Caco-2 (cell line): Measurements from ENCODE around the gene CFAP54. TPM values are rescaled to one million over a fixed set of nuclear protein-coding genes. Genes with fewer than 3 reads are reported as not detected.

Experiments used
- BruUV-seq: library from RNA; stranded (reverse); fragments of 400-500 nt; replicated peaks from 2 replicates; lab custom pipeline; 2021; lab: Mats Ljungman, UMichigan
- CTCF ChIA-PET: fragments of 300-600 bp; sonication (Branson Sonifier 250); formaldehyde crosslinking; loops from one replicate; lab custom pipeline; 2022; ENCODE audit warnings: antibody characterized with exemption; lab: Charles Lee
- POLR2A ChIA-PET: fragments of 300-600 bp; sonication (Branson Sonifier 250); formaldehyde crosslinking; loops from one replicate; lab custom pipeline; 2022; ENCODE audit warnings: antibody characterized with exemption; lab: Charles Lee
- DNase-seq, 2 experiments: peaks; one replicate each; pipeline versions ENCODE4 v3.0.0 to v3.0.0-alpha.2; 2020 to 2022
- H3K27me3 ChIP-seq: replicated peaks from 2 replicates; pipeline ENCODE4 v1.6.0; 2011; ENCODE audit warnings: low read length; ENCODE audit not compliant: control insufficient read depth, insufficient read depth
- H3K36me3 ChIP-seq: 2 replicates; pipeline ENCODE4 v1.5.1; 2011; ENCODE audit warnings: low read length; ENCODE audit not compliant: control insufficient read depth, insufficient read depth
- H3K4me1 ChIP-seq: fragments of 250-450 bp; sonication (Bioruptor Pico); 2 replicates; pipeline ENCODE4 v1.5.1; 2020; ENCODE audit warnings: mild to moderate bottlenecking
- H3K4me3 ChIP-seq: 2 replicates; pipeline ENCODE4 v1.5.1; 2011; ENCODE audit warnings: low read depth, mild to moderate bottlenecking, control low read depth, low read length
- H3K9me3 ChIP-seq: fragments of 250-450 bp; sonication (Bioruptor Pico); 2 replicates; pipeline ENCODE4 v1.5.1; 2020; ENCODE audit warnings: mild to moderate bottlenecking, moderate library complexity
- H3K27ac Mint-ChIP-seq: one replicate; pipeline ENCODE4 v1.8.0; 2022; ENCODE audit warnings: mixed read lengths; ENCODE audit not compliant: unreplicated experiment
- H3K27me3 Mint-ChIP-seq: one replicate; pipeline ENCODE4 v1.8.0; 2022; ENCODE audit warnings: mixed read lengths; ENCODE audit not compliant: insufficient read depth, unreplicated experiment
- H3K36me3 Mint-ChIP-seq: one replicate; pipeline ENCODE4 v1.8.0; 2022; ENCODE audit warnings: mild to moderate bottlenecking, mixed read lengths; ENCODE audit not compliant: insufficient read depth, unreplicated experiment
- H3K4me1 Mint-ChIP-seq: one replicate; pipeline ENCODE4 v1.8.0; 2022; ENCODE audit warnings: low read depth, mixed read lengths; ENCODE audit not compliant: unreplicated experiment
- H3K4me3 Mint-ChIP-seq: one replicate; pipeline ENCODE4 v1.8.0; 2022; ENCODE audit warnings: mild to moderate bottlenecking, moderate library complexity, mixed read lengths; ENCODE audit not compliant: unreplicated experiment
- H3K9me3 Mint-ChIP-seq: one replicate; pipeline ENCODE4 v1.8.0; 2022; ENCODE audit warnings: mixed read lengths; ENCODE audit not compliant: unreplicated experiment
- CTCF ChIP-seq, 2 experiments: fragments of 200-600 bp in 1 of 2; IDR thresholded peaks; 1 replicate in 1 of 2; 2 replicates in 1 of 2; pipeline versions ENCODE4 v1.5.1 to v1.8.0; 2011 to 2022; ENCODE audit warnings: antibody characterized with exemption in 1 of 2, control low read depth in 1 of 2, inconsistent platforms in 1 of 2, low read depth in 1 of 2, low read length in 1 of 2, mild to moderate bottlenecking in 1 of 2, moderate library complexity in 1 of 2; ENCODE audit not compliant: insufficient read depth in 1 of 2, severe bottlenecking in 1 of 2, unreplicated experiment in 1 of 2
- intact Hi-C: fragments of 100-400 bp; cut with micrococcal nuclease; formaldehyde crosslinking; loops from one replicate; pipeline ENCODE4 v1.10.0; 2022; ENCODE audit not compliant: unreplicated experiment
- total RNA-seq: library from RNA; stranded (reverse); gene quantifications from 2 replicates; pipeline ENCODE4 v1.2.3, GENCODE V29; 2022

The CFAP54 gene
- total RNA-seq, 1 experiment from 2014 or later, result 0.14 TPM

- no peak for DNase-seq
- ChIA-PET CTCF (no interaction called here), POLR2A (no interaction called here)
- peaks cover 13% of the 10 kb centered on the region for H3K9me3 Mint-ChIP-seq
- H3K27me3 Mint-ChIP-seq, result no peaks in the 10 kb centered on the region
- H3K27me3 ChIP-seq, result no peaks in the 10 kb centered on the region
- H3K4me3 Mint-ChIP-seq, result no peak overlapping the region
- no TSS peak for BruUV-seq
- no peaks in the 10 kb centered on the region for H3K4me1 Mint-ChIP-seq
- no peaks in the 10 kb centered on the region for H3K36me3 Mint-ChIP-seq
- intact Hi-C loops, result no loop called here
- TF ChIP-seq CTCF (IDR thresholded peaks at IDR 0.05; ENCODE audit: insufficient read depth in 1 of 2, low read depth in 1 of 2, low read length in 1 of 2, severe bottlenecking in 1 of 2, unreplicated experiment in 1 of 2), result no peak
- H3K9me3 ChIP-seq, result no peaks in the 10 kb centered on the region
- peak overlapping the region; percentile 26 for H3K27ac Mint-ChIP-seq
- H3K4me3 ChIP-seq, result no peak overlapping the region
- H3K4me1 ChIP-seq, result peaks cover 17% of the 10 kb centered on the region; the same call in 1 of the 2 replicates
- no peaks in the 10 kb centered on the region for H3K36me3 ChIP-seq
Measured at GRCh38 chr12:96886998-96887677, 397.8 kb downstream of the CFAP54 start.

- H3K4me1 Mint-ChIP-seq, result no peaks in the 10 kb centered on the region
- no peaks in the 10 kb centered on the region for H3K27me3 Mint-ChIP-seq
- Histone ChIP-seq H3K4me1 (peaks cover 17% of the 10 kb centered on the region; the same call in 1 of the 2 replicates), H3K4me3 (no peak overlapping the region), H3K9me3 (no peaks in the 10 kb centered on the region), H3K36me3 (no peaks in the 10 kb centered on the region), H3K27me3 (no peaks in the 10 kb centered on the region)
- no peak for DNase-seq
- CTCF ChIA-PET, result no interaction called here
- BruUV-seq, result no TSS peak
- no peak for TF ChIP-seq CTCF (IDR thresholded peaks at IDR 0.05; ENCODE audit: insufficient read depth in 1 of 2, low read depth in 1 of 2, low read length in 1 of 2, severe bottlenecking in 1 of 2, unreplicated experiment in 1 of 2)
- no peak overlapping the region for H3K27ac Mint-ChIP-seq
- no peak overlapping the region for H3K4me3 Mint-ChIP-seq
- peaks cover 10% of the 10 kb centered on the region for H3K9me3 Mint-ChIP-seq
- no peaks in the 10 kb centered on the region for H3K36me3 Mint-ChIP-seq
- POLR2A ChIA-PET, result no interaction called here
- intact Hi-C loops, result no loop called here
Measured at GRCh38 chr12:96889273-96889933, 400.0 kb downstream of the CFAP54 start.

- H3K4me1 ChIP-seq, result peaks cover 17% of the 10 kb centered on the region; the same call in 1 of the 2 replicates
- Mint-ChIP-seq H3K9me3 (peaks cover 10% of the 10 kb centered on the region), H3K27me3 (no peaks in the 10 kb centered on the region), H3K4me1 (no peaks in the 10 kb centered on the region), H3K4me3 (no peak overlapping the region), H3K27ac (no peak overlapping the region), H3K36me3 (no peaks in the 10 kb centered on the region)
- CTCF ChIA-PET, result no interaction called here
- H3K9me3 ChIP-seq, result no peaks in the 10 kb centered on the region
- no TSS peak for BruUV-seq
- intact Hi-C loops, result no loop called here
- no peak for DNase-seq
- TF ChIP-seq CTCF (IDR thresholded peaks at IDR 0.05; ENCODE audit: insufficient read depth in 1 of 2, low read depth in 1 of 2, low read length in 1 of 2, severe bottlenecking in 1 of 2, unreplicated experiment in 1 of 2), result no peak
- H3K36me3 ChIP-seq, result no peaks in the 10 kb centered on the region
- POLR2A ChIA-PET, result no interaction called here
- no peak overlapping the region for H3K4me3 ChIP-seq
- H3K27me3 ChIP-seq, result no peaks in the 10 kb centered on the region
Measured at GRCh38 chr12:96890331-96890730, 401.0 kb downstream of the CFAP54 start.
